Choroid plexus epithelial cell (primary cell): ENCODE measurements around the gene ZNF431.
"Not testable (repeated sequence)": the region's sequence is repeated elsewhere in the genome, so short reads cannot be mapped to it uniquely, and the experiment has no call there.

Experiments used
- DNase-seq: peaks from one replicate; pipeline ENCODE4 v3.0.0-alpha.2; 2010; ENCODE audit warnings: low read depth
- H3K4me3 ChIP-seq: 2 replicates; pipeline ENCODE4 v1.5.1; 2011; ENCODE audit warnings: low read depth, mild to moderate bottlenecking, control low read depth, low read length, moderate library complexity
- CTCF ChIP-seq: conservative IDR thresholded peaks from 2 replicates; pipeline ENCODE4 v1.5.1; 2011; ENCODE audit warnings: low read depth, mild to moderate bottlenecking, control low read depth, inconsistent platforms, low read length, moderate library complexity

Gene ZNF431

GRCh38 chr19:21166436-21166835 lies 24.6 kb downstream of the ZNF431 start:
- no peak for TF ChIP-seq CTCF
- DNase-seq, result no peak
- H3K4me3 ChIP-seq, result no peak overlapping the region

GRCh38 chr19:21197590-21198295 lies 55.9 kb downstream of the ZNF431 start:
- H3K4me3 ChIP-seq, result no peak overlapping the region
- no peak for TF ChIP-seq CTCF
- peak; percentile 26 for DNase-seq

GRCh38 chr19:21202865-21203494 lies 61.1 kb downstream of the ZNF431 start:
- TF ChIP-seq CTCF, result no peak
- no peak for DNase-seq
- H3K4me3 ChIP-seq, result no peak overlapping the region

- no peak for TF ChIP-seq CTCF
- no peak overlapping the region for H3K4me3 ChIP-seq
- no peak for DNase-seq
These were observed 68.3 kb downstream of the ZNF431 start for GRCh38 chr19:21210037-21210621.

- peak; percentile 17 for DNase-seq
- TF ChIP-seq CTCF, result no peak
These were observed 79.9 kb downstream of the ZNF431 start for GRCh38 chr19:21221693-21222092.

GRCh38 chr19:21229938-21230337 lies 88.1 kb downstream of the ZNF431 start:
- H3K4me3 ChIP-seq, DNase-seq: not testable (repeated sequence)

More at GRCh38 chr19:21221693-21222092, 79.9 kb downstream of the ZNF431 start:
- no peak overlapping the region for H3K4me3 ChIP-seq

GRCh38 chr19:21233691-21234090 lies 91.9 kb downstream of the ZNF431 start:
- TF ChIP-seq CTCF, result no peak
- H3K4me3 ChIP-seq, result no peak overlapping the region
- no peak for DNase-seq

- H3K4me3 ChIP-seq, DNase-seq: not testable (repeated sequence)
These were observed 94.9 kb downstream of the ZNF431 start for GRCh38 chr19:21236751-21237150.
